ENCODE measurements around the gene KIF1B.
"Not testable (repeated sequence)": the region's sequence is repeated elsewhere in the genome, so short reads cannot be mapped to it uniquely, and the experiment has no call there.

DNA sequence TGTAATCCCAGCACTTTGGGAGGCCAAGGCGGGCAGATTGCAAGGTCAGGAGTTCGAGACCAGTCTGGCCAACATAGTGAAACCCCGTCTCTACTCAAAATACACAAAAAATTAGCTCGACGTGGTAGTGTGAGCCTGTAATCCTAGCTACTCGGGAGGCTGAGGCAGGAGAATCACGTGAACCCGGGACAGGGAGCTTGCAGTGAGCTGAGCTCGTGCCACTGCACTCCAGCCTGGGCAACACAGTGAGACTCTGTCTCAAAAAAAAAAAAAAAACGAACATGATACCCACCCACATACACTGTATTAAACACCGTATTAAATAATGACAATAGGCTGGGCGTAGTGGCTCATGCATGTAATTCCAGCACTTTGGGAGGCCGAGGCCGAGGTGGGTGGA, 5.2 kb upstream of the KIF1B start:
- not testable (repeated sequence) for TF ChIP-seq POLR2A (IDR thresholded peaks at IDR 0.05; ENCODE audit: low read depth, low read length); TAF1 (IDR thresholded peaks at IDR 0.05; ENCODE audit: low read depth, low read length); POLR2AphosphoS5 (IDR thresholded peaks at IDR 0.05; ENCODE audit: low read depth, low read length); SPI1 (IDR thresholded peaks at IDR 0.05; ENCODE audit: low read depth, low read length); PAX5 (IDR thresholded peaks at IDR 0.05; ENCODE audit: insufficient read depth, low read length, severe bottlenecking); POU2F2 (IDR thresholded peaks at IDR 0.05; ENCODE audit: low read depth, low read length)
